H1 (cell line): ENCODE measurements around the gene NUP98. TPM values are rescaled to one million over a fixed set of nuclear protein-coding genes. Genes with fewer than 3 reads are reported as not detected.

Experiments
- CTCF ChIA-PET: fragments of 300-600 bp; sonication (Branson Sonifier 250); formaldehyde crosslinking; loops from one replicate; lab custom pipeline; 2021; ENCODE audit not compliant: partially characterized antibody; lab: Charles Lee
- POLR2A ChIA-PET: fragments of 300-600 bp; sonication (Branson Sonifier 250); formaldehyde crosslinking; loops from one replicate; lab custom pipeline; 2021; ENCODE audit warnings: inconsistent platforms; ENCODE audit not compliant: partially characterized antibody; lab: Charles Lee
- DNase-seq, 2 experiments: peaks; one replicate each; pipeline versions ENCODE4 v3.0.0 to v3.0.0-alpha.2; 2010 to 2022; ENCODE audit warnings: low spot score in 2 of 2, low read depth in 1 of 2, mixed read lengths in 1 of 2
- FAIRE-seq: peaks from 2 replicates; lab custom pipeline; 2011; peaks lifted over from hg19 to GRCh38; lab: Jason Lieb, UNC
- H2AFZ ChIP-seq: 2 replicates; pipeline ENCODE4 v1.8.1; 2012; ENCODE audit warnings: low read length, inconsistent platforms
- H2AK5ac ChIP-seq: 2 replicates; pipeline ENCODE4 v1.6.1; 2013; ENCODE audit warnings: low read depth, low read length
- H2BK120ac ChIP-seq: replicated peaks from 2 replicates; pipeline ENCODE3; 2013; ENCODE audit warnings: low read depth, low read length, inconsistent platforms
- H2BK12ac ChIP-seq: 2 replicates; pipeline ENCODE4 v1.6.1; 2013; ENCODE audit warnings: low read depth, low read length
- H2BK15ac ChIP-seq: 2 replicates; pipeline ENCODE4 v1.6.1; 2013; ENCODE audit warnings: low read length
- H2BK20ac ChIP-seq: 2 replicates; pipeline ENCODE4 v1.6.1; 2013; ENCODE audit warnings: low read length
- H2BK5ac ChIP-seq: 2 replicates; pipeline ENCODE4 v1.6.1; 2013; ENCODE audit warnings: low read depth, low read length
- H3K14ac ChIP-seq: 2 replicates; pipeline ENCODE4 v1.6.1; 2013; ENCODE audit warnings: inconsistent platforms; ENCODE audit not compliant: insufficient read length
- H3K18ac ChIP-seq: 2 replicates; pipeline ENCODE4 v1.6.1; 2013; ENCODE audit warnings: low read length; ENCODE audit errors: extremely low read depth
- H3K23ac ChIP-seq: 2 replicates; pipeline ENCODE4 v1.6.1; 2013; ENCODE audit warnings: inconsistent platforms; ENCODE audit not compliant: insufficient read length
- H3K23me2 ChIP-seq: 2 replicates; pipeline ENCODE4 v1.6.1; 2013; ENCODE audit warnings: low read depth, low read length
- H3K27ac ChIP-seq: 2 replicates; pipeline ENCODE4 v1.6.1; 2011; ENCODE audit warnings: low read depth, low read length, inconsistent platforms
- H3K27me3 ChIP-seq, 4 experiments: replicated peaks in 1 of 4; 1 replicate in 1 of 4; 2 replicates in 3 of 4; pipeline versions ENCODE4 v1.6.1 to v1.8.1; 2011 to 2013; ENCODE audit warnings: low read length in 3 of 4, mild to moderate bottlenecking in 3 of 4, inconsistent platforms in 2 of 4, mixed read lengths in 2 of 4, moderate library complexity in 1 of 4; ENCODE audit not compliant: control insufficient read depth in 3 of 4, insufficient read depth in 3 of 4; ENCODE audit errors: extremely low read depth in 1 of 4
- H3K36me3 ChIP-seq, 4 experiments: 2 replicates each; pipeline versions ENCODE4 v1.6.1 to v1.8.1; 2011 to 2013; ENCODE audit warnings: mild to moderate bottlenecking in 4 of 4, low read length in 3 of 4, moderate library complexity in 2 of 4, control low read depth in 1 of 4, inconsistent platforms in 1 of 4; ENCODE audit not compliant: insufficient read depth in 4 of 4, control insufficient read depth in 2 of 4
- H3K4ac ChIP-seq: replicated peaks from 2 replicates; pipeline ENCODE3; 2013; ENCODE audit warnings: low read length, low read depth, mixed read lengths, inconsistent platforms; ENCODE audit not compliant: insufficient read length
- H3K4me1 ChIP-seq, 4 experiments: replicated peaks in 1 of 4; 1 replicate in 1 of 4; 2 replicates in 3 of 4; pipeline versions ENCODE4 v1.6.1 to v1.8.1; 2011 to 2013; ENCODE audit warnings: low read length in 3 of 4, inconsistent platforms in 2 of 4, mixed read lengths in 1 of 4; ENCODE audit not compliant: insufficient read depth in 4 of 4, control insufficient read depth in 3 of 4
- H3K4me2 ChIP-seq, 2 experiments: 2 replicates each; pipeline versions ENCODE4 v1.6.1 to v1.8.1; 2011 to 2013; ENCODE audit warnings: low read depth in 2 of 2, low read length in 2 of 2, control low read depth in 1 of 2, inconsistent platforms in 1 of 2, mild to moderate bottlenecking in 1 of 2; ENCODE audit not compliant: insufficient read depth in 1 of 2
- H3K4me3 ChIP-seq, 4 experiments: fragments of 200-600, 300-600 bp in 1 of 4; sonication (generic), shearing (Covaris generic), sonication (Bioruptor Twin) in 1 of 4; 2 replicates each; pipeline versions ENCODE4 v1.5.1 to v1.8.1; 2011 to 2016; ENCODE audit warnings: low read length in 4 of 4, low read depth in 3 of 4, control low read depth in 2 of 4, inconsistent platforms in 2 of 4, mild to moderate bottlenecking in 2 of 4, mixed read lengths in 1 of 4, moderate library complexity in 1 of 4; ENCODE audit not compliant: insufficient read depth in 2 of 4; ENCODE audit errors: extremely low read depth in 1 of 4
- H3K56ac ChIP-seq: replicated peaks from 2 replicates; pipeline ENCODE3; 2013; ENCODE audit warnings: low read depth, mild to moderate bottlenecking, mixed read lengths, low read length, inconsistent platforms; ENCODE audit not compliant: insufficient read length
- H3K79me1 ChIP-seq: 2 replicates; pipeline ENCODE4 v1.6.1; 2013; ENCODE audit warnings: low read depth, low read length, control low read depth
- H3K79me2 ChIP-seq, 2 experiments: 2 replicates each; pipeline versions ENCODE4 v1.6.1 to v1.8.1; 2012 to 2013; ENCODE audit warnings: low read length in 2 of 2, mild to moderate bottlenecking in 2 of 2, inconsistent platforms in 1 of 2; ENCODE audit not compliant: insufficient read depth in 2 of 2, control insufficient read depth in 1 of 2
- H3K9ac ChIP-seq, 4 experiments: replicated peaks in 1 of 4; 1 replicate in 1 of 4; 2 replicates in 3 of 4; pipeline versions ENCODE4 v1.6.1 to v1.8.1; 2011 to 2013; ENCODE audit warnings: low read depth in 3 of 4, low read length in 3 of 4, control low read depth in 2 of 4, mild to moderate bottlenecking in 2 of 4, moderate library complexity in 2 of 4, inconsistent platforms in 1 of 4; ENCODE audit errors: extremely low read depth in 1 of 4
- H3K9me3 ChIP-seq, 2 experiments: 2 replicates each; pipeline versions ENCODE4 v1.6.1 to v1.8.1; 2012 to 2013; ENCODE audit warnings: mild to moderate bottlenecking in 2 of 2, moderate library complexity in 2 of 2, control low read depth in 1 of 2, inconsistent platforms in 1 of 2, low read depth in 1 of 2, low read length in 1 of 2, mixed read lengths in 1 of 2; ENCODE audit not compliant: insufficient read depth in 2 of 2
- H4K20me1 ChIP-seq, 2 experiments: replicated peaks in 1 of 2; 2 replicates each; pipeline versions ENCODE3 to v1.8.1; 2011 to 2013; ENCODE audit warnings: inconsistent platforms in 2 of 2, low read length in 2 of 2, mild to moderate bottlenecking in 1 of 2; ENCODE audit not compliant: insufficient read depth in 2 of 2, control insufficient read depth in 1 of 2
- H4K5ac ChIP-seq: 2 replicates; pipeline ENCODE4 v1.6.1; 2013; ENCODE audit warnings: low read length, low read depth, mixed read lengths, inconsistent platforms; ENCODE audit not compliant: insufficient read length
- H4K8ac ChIP-seq: 2 replicates; pipeline ENCODE4 v1.8.0; 2013; ENCODE audit warnings: mild to moderate bottlenecking, moderate library complexity, low read length, inconsistent platforms; ENCODE audit not compliant: insufficient read depth; ENCODE audit errors: extremely low read depth
- H4K91ac ChIP-seq: replicated peaks from 2 replicates; pipeline ENCODE3; 2013; ENCODE audit warnings: low read length, mixed read lengths, inconsistent platforms; ENCODE audit not compliant: insufficient read length
- CBX5 ChIP-seq: fragments of 300-800, 300-1000 bp; sonication (generic); IDR thresholded peaks from 2 replicates; pipeline ENCODE4 v1.7.1; 2016; ENCODE audit warnings: antibody characterized with exemption, low read length, low read depth
- CBX8 ChIP-seq: fragments of 300-800, 300-1000 bp; sonication (generic); IDR thresholded peaks from 2 replicates; pipeline ENCODE4 v1.7.1; 2016; ENCODE audit warnings: low read depth, low read length, borderline replicate concordance
- CHD1 ChIP-seq: IDR thresholded peaks from 2 replicates; pipeline ENCODE4 v1.6.1; 2012; ENCODE audit warnings: low read depth, low read length, improper control_type of control experiment
- E2F6 ChIP-seq: IDR thresholded peaks from 2 replicates; pipeline ENCODE4 v1.6.1; 2012; ENCODE audit warnings: inconsistent platforms
- EZH2 ChIP-seq: fragments of 200-600 bp; sonication (generic); IDR thresholded peaks from 2 replicates; pipeline ENCODE4 v1.7.1; 2012; ENCODE audit warnings: low read depth, mild to moderate bottlenecking, moderate library complexity, low read length, inconsistent platforms; ENCODE audit not compliant: severe bottlenecking
- HDAC6 ChIP-seq: IDR thresholded peaks from one replicate; pipeline ENCODE4 v1.7.1; 2012; ENCODE audit warnings: low read depth, mild to moderate bottlenecking, inconsistent platforms, low read length, moderate library complexity
- POU5F1 ChIP-seq: IDR thresholded peaks from 2 replicates; pipeline ENCODE4 v1.6.1; 2011; ENCODE audit warnings: low read depth, mild to moderate bottlenecking, low read length, moderate library complexity
- SRF ChIP-seq: IDR thresholded peaks from 2 replicates; pipeline ENCODE4 v1.6.1; 2011; ENCODE audit warnings: mild to moderate bottlenecking, low read depth, low read length, moderate library complexity
- TCF12 ChIP-seq: IDR thresholded peaks from 2 replicates; pipeline ENCODE4 v1.6.1; 2011; ENCODE audit warnings: low read depth, mild to moderate bottlenecking, low read length
- YY1 ChIP-seq: IDR thresholded peaks from 2 replicates; pipeline ENCODE4 v1.6.1; 2011; ENCODE audit warnings: low read depth, mild to moderate bottlenecking, low read length
- WGBS, 2 experiments: shearing (Covaris generic) in 1 of 2; methylation state at CpG; one replicate each; pipeline versions ENCODE4 v1.1.6 to v1.1.7; 2013 to 2015; ENCODE audit warnings: low lambda C conversion rate in 2 of 2, mixed read lengths in 2 of 2, inconsistent platforms in 1 of 2, low coverage in 1 of 2, missing lambda C conversion rate in 1 of 2; ENCODE audit not compliant: insufficient replicate concordance in 2 of 2, insufficient coverage in 1 of 2, insufficient read length in 1 of 2; ENCODE audit errors: extremely low coverage in 1 of 2, missing lambda C conversion rate in 1 of 2; 5-methylcytosine and 5-hydroxymethylcytosine counted together
- polyA plus RNA-seq, 7 experiments: library from polyadenylated mRNA; depleted of rRNA in 3 of 7; stranded (reverse) in 5 of 7; unstranded in 2 of 7; fragments of >200 nt in 5 of 7; fragments of 200-250 nt in 2 of 7; gene quantifications; 1 replicate in 5 of 7; 2 replicates in 1 of 7; 4 replicates in 1 of 7; pipeline versions ENCODE4 v1.2.1 to v1.2.3, GENCODE V29; 2011 to 2013; ENCODE audit warnings: missing spikeins in 2 of 7, mixed read lengths in 2 of 7
- total RNA-seq: library from RNA; stranded (reverse); fragmentation: NEBNext Ultra II Directional; extraction: Animal tissue kit (Norgen Biotek cat#: 25700); gene quantifications from 2 replicates; pipeline ENCODE4 v1.2.1, GENCODE V29; 2021

Gene NUP98
- total and polyA plus RNA-seq, 2 of the 8 experiments (the other 6 are each of a cell fraction or from before 2014, with no cell fraction given) = 98.6 to 261 TPM

DNA sequence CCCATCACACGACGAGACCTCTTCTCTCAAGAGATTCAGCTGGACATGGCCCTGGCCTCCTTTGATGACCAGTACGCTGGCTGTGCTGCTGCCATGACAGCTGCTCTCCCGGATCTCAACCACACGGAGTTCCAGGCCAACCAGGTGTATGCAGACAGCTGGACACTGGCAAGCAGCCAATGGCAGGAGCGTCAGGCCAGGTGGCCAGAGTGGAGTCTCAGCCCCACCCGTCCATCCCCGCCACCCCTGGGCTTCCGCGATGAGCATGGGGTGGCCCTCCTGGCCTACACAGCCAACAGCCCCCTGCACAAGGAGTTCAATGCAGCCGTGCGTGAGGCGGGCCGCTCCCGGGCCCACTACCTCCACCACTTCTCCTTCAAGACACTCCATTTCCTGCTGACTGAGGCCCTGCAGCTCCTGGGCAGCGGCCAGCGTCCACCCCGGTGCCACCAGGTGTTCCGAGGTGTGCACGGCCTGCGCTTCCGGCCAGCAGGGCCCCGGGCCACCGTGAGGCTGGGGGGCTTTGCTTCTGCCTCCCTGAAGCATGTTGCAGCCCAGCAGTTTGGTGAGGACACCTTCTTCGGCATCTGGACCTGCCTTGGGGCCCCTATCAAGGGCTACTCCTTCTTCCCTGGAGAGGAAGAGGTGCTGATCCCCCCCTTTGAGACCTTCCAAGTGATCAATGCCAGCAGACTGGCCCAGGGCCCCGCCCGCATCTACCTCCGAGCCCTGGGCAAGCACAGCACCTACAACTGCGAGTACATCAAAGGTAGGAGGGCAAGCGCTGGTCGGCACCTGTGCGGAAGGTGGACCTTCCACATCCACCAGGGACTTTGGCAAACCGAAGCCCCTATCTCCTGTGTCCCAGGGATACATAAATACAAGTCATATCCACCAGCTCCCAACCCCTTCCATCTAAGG lies 137.5 kb downstream of the NUP98 start:
- Histone ChIP-seq H3K79me2 (no peaks in the 10 kb centered on the region), H2AK5ac (no peak overlapping the region), H4K91ac (no peak overlapping the region), H3K27me3 (0 out of 7 replicates have a peak, but pooled peaks cover 0 to under 1% (median 0%) of the 10 kb centered on the region in 4 experiments), H2BK20ac (no peak overlapping the region), H3K14ac (no peak overlapping the region), H3K4me3 (no peak overlapping the region), H3K4me1 (no peaks in the 10 kb centered on the region), H2AFZ (no peak overlapping the region), H3K27ac (no peak overlapping the region), H3K23me2 (no peaks in the 10 kb centered on the region), H3K9me3 (no peaks in the 10 kb centered on the region), H2BK12ac (no peak overlapping the region), H3K4ac (no peak overlapping the region), H3K56ac (no peak overlapping the region), H4K20me1 (no peaks in the 10 kb centered on the region), H4K5ac (no peak overlapping the region), H2BK120ac (no peak overlapping the region), H2BK5ac (no peak overlapping the region), H3K23ac (no peak overlapping the region), H2BK15ac (no peak overlapping the region), H3K79me1 (no peaks in the 10 kb centered on the region), H3K36me3 (no peaks in the 10 kb centered on the region), H3K18ac (no peak overlapping the region), H3K9ac (no peak overlapping the region), H4K8ac (no peak overlapping the region), H3K4me2 (no peak overlapping the region)
- ChIA-PET CTCF (interaction anchor here (0.6 to 0.9 kb wide), 2 partner anchors 13 to 19 kb away, joined by 3 read pairs; no protein-coding TSS in a partner anchor), POLR2A (no interaction called here)
- TF ChIP-seq EZH2 = no peak
- no peak for TF ChIP-seq POU5F1
- TF ChIP-seq CBX8 = no peak
- no peak for TF ChIP-seq TCF12
- TF ChIP-seq CBX5 = no peak
- no peak for TF ChIP-seq SRF
- no peak for TF ChIP-seq YY1
- TF ChIP-seq HDAC6 = no peak
- no peak for TF ChIP-seq E2F6
- no peak for TF ChIP-seq CHD1
- FAIRE-seq (no peak), DNase-seq (no peak)
- WGBS, 2 experiments = 94% methylated on average over 33 of the region's 33 CpGs; no CpG with 5 or more reads in 1 of the 2 experiments
